GM23248 (cell line): ENCODE measurements around the gene APOE. TPM values are rescaled to one million over a fixed set of nuclear protein-coding genes. Genes with fewer than 3 reads are reported as not detected.
"Not testable (repeated sequence)": the region's sequence is repeated elsewhere in the genome, so short reads cannot be mapped to it uniquely, and the experiment has no call there.

Experiments used
- DNase-seq: peaks from one replicate; pipeline ENCODE4 v3.0.0-alpha.2; 2015
- H2AFZ ChIP-seq: fragments of 200-600 bp; sonication (generic); 2 replicates; pipeline ENCODE4 v1.6.1; 2016; ENCODE audit warnings: antibody characterized with exemption
- H3F3A ChIP-seq: fragments of 200-600 bp; sonication (generic); 2 replicates; pipeline ENCODE4 v1.6.1; 2016; ENCODE audit warnings: mild to moderate bottlenecking, antibody characterized with exemption, mixed run types; ENCODE audit not compliant: insufficient read depth
- H3K27ac ChIP-seq: fragments of 200-600 bp; sonication (generic); 2 replicates; pipeline ENCODE4 v1.5.1; 2016; ENCODE audit warnings: mild to moderate bottlenecking
- H3K27me3 ChIP-seq: fragments of 200-600 bp; sonication (generic); replicated peaks from 2 replicates; pipeline ENCODE4 v1.6.1; 2016; ENCODE audit warnings: mild to moderate bottlenecking; ENCODE audit not compliant: insufficient read depth
- H3K36me3 ChIP-seq: fragments of 200-600 bp; sonication (generic); 2 replicates; pipeline ENCODE4 v1.6.1; 2016; ENCODE audit warnings: low read depth, mild to moderate bottlenecking
- H3K4me1 ChIP-seq: fragments of 200-600 bp; sonication (generic); 2 replicates; pipeline ENCODE4 v1.6.1; 2016; ENCODE audit warnings: mild to moderate bottlenecking; ENCODE audit not compliant: insufficient read depth
- H3K4me2 ChIP-seq: fragments of 200-600 bp; sonication (generic); one replicate; pipeline ENCODE4 v1.6.1; 2016; ENCODE audit warnings: mild to moderate bottlenecking; ENCODE audit not compliant: unreplicated experiment
- H3K4me3 ChIP-seq: fragments of 200-600 bp; sonication (generic); 2 replicates; pipeline ENCODE4 v1.5.1; 2016; ENCODE audit warnings: mild to moderate bottlenecking
- H3K79me2 ChIP-seq: fragments of 200-600 bp; sonication (generic); 2 replicates; pipeline ENCODE4 v1.6.1; 2016; ENCODE audit warnings: mild to moderate bottlenecking; ENCODE audit not compliant: insufficient read depth
- H3K9ac ChIP-seq: fragments of 200-600 bp; sonication (generic); 2 replicates; pipeline ENCODE4 v1.6.1; 2016; ENCODE audit warnings: mild to moderate bottlenecking
- H3K9me2 ChIP-seq: fragments of 200-600 bp; sonication (generic); 2 replicates; pipeline ENCODE4 v1.6.1; 2016; ENCODE audit warnings: mixed run types, mild to moderate bottlenecking, moderate library complexity; ENCODE audit not compliant: insufficient read depth
- H3K9me3 ChIP-seq: fragments of 200-600 bp; sonication (generic); one replicate; pipeline ENCODE4 v1.6.1; 2017; ENCODE audit warnings: low read depth
- H4K20me1 ChIP-seq: fragments of 200-600 bp; sonication (generic); 2 replicates; pipeline ENCODE4 v1.6.0; 2016; ENCODE audit not compliant: insufficient read depth
- EZH2 ChIP-seq: fragments of 200-600 bp; sonication (generic); IDR thresholded peaks from 2 replicates; pipeline ENCODE4 v1.6.1; 2018; ENCODE audit warnings: antibody characterized with exemption, mild to moderate bottlenecking; ENCODE audit not compliant: insufficient read depth, poor library complexity, severe bottlenecking
- EZH2phosphoT487 ChIP-seq: fragments of 200-600 bp; sonication (generic); IDR thresholded peaks from 2 replicates; pipeline ENCODE4 v1.6.1; 2018; ENCODE audit warnings: antibody characterized with exemption, moderate library complexity, mild to moderate bottlenecking, low read depth; ENCODE audit not compliant: insufficient read depth
- WGBS, 2 experiments: methylation state at CpG; one replicate each; pipeline ENCODE4 v1.1.6; 2015 to 2017; ENCODE audit warnings: low lambda C conversion rate in 2 of 2, low coverage in 1 of 2; ENCODE audit errors: missing lambda C conversion rate in 2 of 2; 5-methylcytosine and 5-hydroxymethylcytosine counted together
- in situ Hi-C: fragments of 300-500 bp; cut with MboI; formaldehyde crosslinking; loops from 2 replicates; pipeline ENCODE4 v1.15.0; 2020
- polyA plus RNA-seq: library from polyadenylated mRNA; unstranded; fragments of >200 nt; fragmentation: Nextera tagmentation; extraction: Ambion mirVana; gene quantifications from 2 replicates; pipeline ENCODE4 v1.2.1, GENCODE V29; 2016
- total RNA-seq: library from RNA; depleted of rRNA; stranded (reverse); fragments of >200 nt; shearing (Covaris generic); gene quantifications from 2 replicates; pipeline ENCODE4 v1.2.3, GENCODE V29; 2014

APOE gene
- total and polyA plus RNA-seq, 2 experiments from 2014 or later: 0.60 to 0.76 TPM

DNA sequence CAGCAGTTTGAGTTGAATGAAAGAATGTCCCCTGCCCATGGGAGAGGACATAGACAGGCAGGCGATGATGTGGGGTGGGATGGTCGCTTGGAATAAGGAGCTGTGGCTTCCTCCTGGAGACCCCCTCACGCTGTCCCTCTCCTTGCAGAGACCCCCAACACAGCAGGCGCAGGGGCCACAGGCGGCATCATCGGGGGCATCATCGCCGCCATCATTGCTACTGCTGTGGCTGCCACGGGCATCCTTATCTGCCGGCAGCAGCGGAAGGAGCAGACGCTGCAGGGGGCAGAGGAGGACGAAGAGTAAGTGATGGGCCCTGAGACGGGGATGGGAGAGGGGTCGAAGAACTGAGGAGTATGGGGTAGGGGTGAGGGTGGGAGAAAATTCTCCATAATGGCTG lies 23.5 kb upstream of the APOE start:
- no peaks in the 10 kb centered on the region; the same call in 1 of the 2 replicates for H3K36me3 ChIP-seq

DNA sequence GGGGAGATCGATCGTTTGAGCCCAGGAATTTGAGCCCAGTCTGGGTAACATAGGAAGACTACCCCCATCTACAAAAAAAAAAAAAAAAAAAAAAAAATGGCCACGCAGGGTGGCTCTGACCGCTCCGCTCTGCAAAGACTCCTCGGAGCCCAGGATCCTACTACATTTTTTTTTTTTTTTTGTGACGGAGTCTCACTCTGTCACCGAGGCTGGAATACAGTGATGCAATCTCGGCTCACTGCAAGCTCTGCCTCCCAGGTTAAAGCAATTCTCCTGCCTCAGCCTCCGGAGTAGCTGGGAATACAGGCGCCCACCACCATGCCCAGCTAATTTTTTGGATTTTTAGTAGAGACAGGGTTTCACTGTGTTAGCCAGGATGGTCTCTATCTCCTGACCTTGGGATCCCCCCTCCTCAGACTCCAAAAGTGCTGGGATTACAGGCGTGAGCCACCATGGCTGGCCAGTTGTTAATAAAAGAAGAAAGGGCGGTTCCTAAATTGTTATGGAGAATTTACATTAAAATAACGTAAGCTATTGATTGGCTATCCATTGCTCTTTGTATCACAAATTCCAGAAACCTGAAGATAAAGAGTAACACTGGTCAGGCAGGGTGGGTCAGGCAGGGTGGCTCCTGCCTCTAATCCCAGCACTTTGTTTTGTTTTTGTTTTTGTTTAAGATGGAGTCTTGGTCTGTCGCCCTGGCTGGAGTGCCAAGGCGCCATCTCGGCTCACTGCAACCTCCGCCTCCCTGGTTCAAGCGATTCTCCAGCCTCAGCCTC lies 22.8 kb upstream of the APOE start:
- 88% methylated on average over 18 to 19 of the region's 19 CpGs for whole genome bisulfite sequencing, 2 experiments
- H3K9me2 ChIP-seq, H3K27me3 ChIP-seq, H3K4me3 ChIP-seq, H3K79me2 ChIP-seq, H4K20me1 ChIP-seq, H3K4me1 ChIP-seq, in situ Hi-C loops, H3K4me2 ChIP-seq, H3K9ac ChIP-seq, H3K36me3 ChIP-seq, H3F3A ChIP-seq, DNase-seq, H2AFZ ChIP-seq, H3K27ac ChIP-seq, H3K9me3 ChIP-seq: not testable (repeated sequence)

More for the DNA sequence above, 23.5 kb upstream of the APOE start:
- Histone ChIP-seq H3K27ac (no peak overlapping the region), H4K20me1 (no peaks in the 10 kb centered on the region), H3F3A (no peaks in the 10 kb centered on the region), H3K4me3 (no peak overlapping the region), H3K4me1 (no peaks in the 10 kb centered on the region), H2AFZ (no peak overlapping the region), H3K9me2 (no peaks in the 10 kb centered on the region), H3K9ac (no peak overlapping the region), H3K27me3 (no peaks in the 10 kb centered on the region), H3K79me2 (no peaks in the 10 kb centered on the region), H3K4me2 (no peak overlapping the region), H3K9me3 (no peaks in the 10 kb centered on the region)
- in situ Hi-C loops: no loop called here
- DNase-seq: no peak
- WGBS, 2 experiments: 93% methylated on average over 15 of the region's 15 CpGs
- TF ChIP-seq EZH2 (no peak), EZH2phosphoT487 (no peak)

DNA sequence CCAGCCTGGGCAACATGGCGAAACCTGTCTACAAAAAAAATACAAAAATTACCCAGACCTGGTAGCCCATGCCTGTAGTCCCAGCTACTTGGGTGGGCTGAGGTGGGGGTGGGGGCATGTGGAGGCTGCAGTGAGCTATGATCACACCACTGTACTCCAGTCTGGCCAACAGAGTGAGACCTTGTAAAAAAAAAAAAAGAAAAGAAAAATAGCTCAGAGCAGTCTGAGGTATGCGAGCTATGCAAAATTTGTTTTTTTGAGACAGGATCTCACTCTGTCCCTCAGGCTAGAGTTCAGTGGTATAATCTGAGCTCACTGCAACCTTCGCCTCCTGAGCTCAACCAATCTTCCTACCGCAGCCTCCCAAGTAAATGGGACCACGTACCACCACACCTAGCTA lies 21.7 kb upstream of the APOE start:
- no peak overlapping the region for H3K9ac ChIP-seq
- peaks cover under 1% of the 10 kb centered on the region; the same call in 1 of the 2 replicates for H3F3A ChIP-seq
- no peaks in the 10 kb centered on the region for H3K4me1 ChIP-seq
- H3K4me2 ChIP-seq: no peak overlapping the region
- H3K27me3 ChIP-seq: no peaks in the 10 kb centered on the region
- H4K20me1 ChIP-seq: no peaks in the 10 kb centered on the region
- H3K4me3 ChIP-seq: no peak overlapping the region
- H3K9me3 ChIP-seq: no peaks in the 10 kb centered on the region
- 93 to 97% methylated on average over 5 of the region's 5 CpGs for WGBS, 2 experiments
- no peak for DNase-seq
- H3K27ac ChIP-seq: no peak overlapping the region
- H2AFZ ChIP-seq: no peak overlapping the region
- TF ChIP-seq EZH2phosphoT487 (no peak), EZH2 (no peak)
- no peaks in the 10 kb centered on the region for H3K36me3 ChIP-seq
- H3K9me2 ChIP-seq: no peaks in the 10 kb centered on the region
- in situ Hi-C loops: no loop called here
- H3K79me2 ChIP-seq: no peaks in the 10 kb centered on the region

DNA sequence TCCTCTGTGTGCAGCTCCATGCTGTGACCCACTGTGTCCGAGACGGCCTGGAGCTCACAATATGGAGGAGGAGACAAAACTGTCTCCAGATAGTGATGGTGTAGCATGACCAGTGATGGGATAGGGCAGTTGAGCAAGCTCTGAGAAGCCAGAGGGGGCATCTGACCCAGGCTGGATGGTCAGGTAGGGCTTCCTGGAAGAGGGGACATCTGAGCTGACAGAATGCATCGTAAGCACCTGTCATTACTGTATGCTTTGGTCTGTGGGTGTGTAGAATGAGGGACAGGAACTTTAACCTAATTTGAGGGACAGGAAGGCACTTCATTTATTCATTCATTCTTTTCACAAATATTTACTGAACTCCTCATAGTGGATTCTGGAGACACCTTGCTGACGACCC lies 21.0 kb upstream of the APOE start:
- no peaks in the 10 kb centered on the region for H3K9me3 ChIP-seq
- in situ Hi-C loops: no loop called here
- WGBS, 2 experiments: 56 to 81% methylated on average over 4 of the region's 4 CpGs
- no peak overlapping the region for H3K4me3 ChIP-seq
- peaks cover 7% of the 10 kb centered on the region for H3F3A ChIP-seq
- H3K36me3 ChIP-seq: no peaks in the 10 kb centered on the region
- H3K27ac ChIP-seq: no peak overlapping the region
- TF ChIP-seq EZH2 (no peak), EZH2phosphoT487 (no peak)
- DNase-seq: no peak
- H3K4me2 ChIP-seq: no peak overlapping the region
- H3K27me3 ChIP-seq: no peaks in the 10 kb centered on the region
- no peaks in the 10 kb centered on the region for H3K9me2 ChIP-seq
- H3K4me1 ChIP-seq: peaks cover under 1% of the 10 kb centered on the region; the same call in 1 of the 2 replicates
- no peaks in the 10 kb centered on the region for H4K20me1 ChIP-seq
- no peaks in the 10 kb centered on the region for H3K79me2 ChIP-seq
- H2AFZ ChIP-seq: no peak overlapping the region
- no peak overlapping the region for H3K9ac ChIP-seq

DNA sequence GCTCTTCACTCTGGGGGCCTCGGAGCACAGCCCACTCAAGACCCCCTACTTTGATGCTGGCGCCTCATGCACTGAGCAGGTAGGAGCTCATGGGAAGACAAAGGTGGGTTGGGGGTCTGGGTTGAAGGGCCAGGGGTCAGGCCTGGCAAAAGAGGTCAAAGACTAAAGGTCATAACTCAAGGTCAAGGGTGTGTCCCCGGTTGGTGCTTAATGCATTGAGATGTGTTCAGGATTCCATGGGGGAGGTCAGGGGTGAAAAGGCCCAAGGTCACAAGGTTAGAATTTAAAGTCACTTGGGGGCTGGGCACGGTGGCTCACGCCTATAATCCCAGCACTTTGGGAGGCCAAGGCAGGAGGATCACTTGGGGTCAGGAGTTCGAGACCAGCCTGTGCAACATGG lies 19.5 kb upstream of the APOE start:
- 93 to 95% methylated on average over 6 of the region's 6 CpGs for WGBS, 2 experiments
- Histone ChIP-seq H3K9ac (no peak overlapping the region), H3K4me1 (peaks cover 6% of the 10 kb centered on the region), H3K27ac (no peak overlapping the region), H3K4me2 (no peak overlapping the region), H3K79me2 (peaks cover under 1% of the 10 kb centered on the region; the same call in 1 of the 2 replicates), H3K9me3 (no peaks in the 10 kb centered on the region), H4K20me1 (no peaks in the 10 kb centered on the region), H3K36me3 (no peaks in the 10 kb centered on the region), H3K9me2 (no peaks in the 10 kb centered on the region), H3K4me3 (no peak overlapping the region), H3F3A (peaks cover 13% of the 10 kb centered on the region), H2AFZ (no peak overlapping the region), H3K27me3 (no peaks in the 10 kb centered on the region)
- no peak for TF ChIP-seq EZH2phosphoT487
- no peak for TF ChIP-seq EZH2
- in situ Hi-C loops: no loop called here
- DNase-seq: no peak
